Measurements from ENCODE around the gene RHOA.
"Not testable (repeated sequence)": the region's sequence is repeated elsewhere in the genome, so short reads cannot be mapped to it uniquely, and the experiment has no call there.

The RHOA gene

DNA sequence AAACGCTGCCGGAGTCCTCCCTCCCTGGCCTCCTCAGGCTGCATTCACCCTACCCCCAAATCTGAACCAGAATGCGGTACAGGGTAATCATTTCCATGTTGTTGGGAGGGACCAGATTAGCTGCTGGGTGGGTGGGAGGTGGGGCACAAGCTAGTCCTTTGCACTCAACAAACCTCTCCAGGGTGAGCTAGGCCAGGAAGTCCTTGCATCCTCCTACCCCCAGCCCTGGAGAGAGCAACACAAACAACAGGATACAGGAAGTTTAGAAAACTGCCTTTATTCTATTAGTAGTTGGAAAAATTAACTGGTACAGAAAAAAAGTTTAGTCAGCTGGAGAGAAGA is 52.9 kb downstream of the RHOA start:
- no peak for DNase-seq

DNA sequence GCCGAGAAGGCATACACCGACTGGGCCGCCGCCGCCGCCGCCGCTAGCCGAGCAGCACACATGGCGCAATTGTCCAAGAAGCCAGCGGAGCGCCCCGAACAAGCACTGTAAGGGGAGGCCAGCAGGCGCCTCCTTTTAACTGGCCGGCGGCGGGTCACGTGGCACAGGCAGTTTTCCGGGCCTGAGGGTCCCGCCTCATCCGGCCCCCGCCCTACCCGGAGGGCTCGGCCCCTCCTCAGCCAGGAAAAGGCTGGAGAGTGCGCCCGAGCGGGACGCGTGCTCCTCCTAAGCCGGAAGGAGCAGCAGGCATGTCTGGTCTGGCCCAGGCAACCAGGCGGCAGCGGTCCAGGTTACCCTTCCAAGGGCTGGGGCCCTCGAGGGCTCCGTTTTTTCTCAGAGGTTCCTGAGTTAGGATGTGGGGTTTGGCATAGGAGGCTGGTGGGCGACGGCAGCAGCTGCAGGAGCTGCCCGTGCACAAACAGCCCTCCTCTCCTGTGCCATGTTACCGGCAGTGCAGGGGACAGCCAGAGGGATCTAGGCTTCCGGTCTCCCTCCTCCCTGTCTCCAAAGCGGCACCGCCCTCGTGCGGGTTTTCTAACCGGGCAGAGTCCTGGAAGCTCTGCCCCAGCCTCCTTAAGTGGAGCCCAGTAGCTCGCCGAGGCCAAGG is 53.4 kb downstream of the RHOA start, which contains the start of gene GPX1:
TSS of gene GPX1 (minus strand) at position 137 of the 667 bp plus-strand sequence. CDS start at position 62, 75 bp downstream.
- peak; percentile 97 for DNase-seq

DNA sequence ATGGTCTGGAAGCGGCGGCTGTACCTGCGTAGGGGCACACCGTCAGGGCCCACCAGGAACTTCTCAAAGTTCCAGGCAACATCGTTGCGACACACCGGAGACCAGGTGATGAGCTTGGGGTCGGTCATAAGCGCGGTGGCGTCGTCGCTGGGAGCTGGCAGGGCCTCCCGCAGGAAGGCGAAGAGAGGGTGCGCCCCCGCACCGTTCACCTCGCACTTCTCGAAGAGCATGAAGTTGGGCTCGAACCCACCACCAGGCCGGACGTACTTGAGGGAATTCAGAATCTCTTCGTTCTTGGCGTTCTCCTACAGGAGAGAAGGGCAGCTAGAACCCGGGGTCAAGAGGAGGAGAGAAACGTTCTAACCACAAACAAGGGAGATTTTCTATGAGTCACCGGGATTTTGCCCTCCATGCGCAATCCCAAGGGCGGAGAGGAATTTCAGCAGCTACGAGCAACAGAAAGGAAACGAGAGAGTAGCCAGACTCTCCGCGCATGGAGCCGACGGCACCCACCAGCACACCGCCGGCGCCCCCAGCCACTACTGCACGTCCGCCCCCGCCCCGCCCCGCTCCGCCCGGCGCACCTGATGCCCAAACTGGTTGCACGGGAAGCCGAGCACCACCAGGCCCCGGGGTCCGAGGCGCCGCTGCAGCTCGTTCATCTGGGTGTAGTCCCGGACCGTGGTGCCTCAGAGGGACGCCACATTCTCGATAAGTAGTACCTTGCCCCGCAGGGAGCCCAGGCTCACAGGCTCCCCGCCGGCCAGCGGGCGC is 54.1 kb downstream of the RHOA start:
- peak; percentile 54 for DNase-seq

GRCh38 chr3:49357095-49357442 is 54.7 kb downstream of the RHOA start:
- DNase-seq, result not testable (repeated sequence)

DNA sequence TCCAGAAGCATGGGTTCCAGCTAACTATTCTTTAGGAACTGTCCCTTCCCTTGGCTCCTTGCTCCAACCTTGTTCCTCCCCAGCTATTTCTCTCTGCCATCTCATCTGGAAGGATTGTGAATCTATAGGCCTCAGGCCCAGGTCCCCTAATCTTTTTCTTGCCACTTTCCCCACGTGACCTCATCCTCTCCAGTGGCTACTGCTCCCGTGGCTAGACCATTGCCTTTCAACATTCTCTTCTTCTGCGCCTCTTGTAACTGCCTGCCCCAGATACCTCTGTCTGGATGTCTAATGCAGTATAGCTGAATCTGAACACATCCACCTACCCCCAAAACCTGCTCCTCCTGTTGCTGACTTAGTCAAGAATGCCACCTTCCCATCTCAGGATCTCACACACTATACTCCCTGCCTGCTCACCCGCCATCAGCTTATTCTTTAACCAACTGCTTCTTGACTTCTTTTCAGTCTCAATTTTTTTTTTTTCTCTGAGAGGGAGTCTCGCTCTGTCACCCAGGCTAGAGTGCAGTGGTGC is 58.8 kb downstream of the RHOA start:
- no peak for DNase-seq

GRCh38 chr3:49352281-49352680 is 59.5 kb downstream of the RHOA start:
- no peak for DNase-seq

GRCh38 chr3:49351521-49352011 is 60.2 kb downstream of the RHOA start:
- no peak for DNase-seq

DNA sequence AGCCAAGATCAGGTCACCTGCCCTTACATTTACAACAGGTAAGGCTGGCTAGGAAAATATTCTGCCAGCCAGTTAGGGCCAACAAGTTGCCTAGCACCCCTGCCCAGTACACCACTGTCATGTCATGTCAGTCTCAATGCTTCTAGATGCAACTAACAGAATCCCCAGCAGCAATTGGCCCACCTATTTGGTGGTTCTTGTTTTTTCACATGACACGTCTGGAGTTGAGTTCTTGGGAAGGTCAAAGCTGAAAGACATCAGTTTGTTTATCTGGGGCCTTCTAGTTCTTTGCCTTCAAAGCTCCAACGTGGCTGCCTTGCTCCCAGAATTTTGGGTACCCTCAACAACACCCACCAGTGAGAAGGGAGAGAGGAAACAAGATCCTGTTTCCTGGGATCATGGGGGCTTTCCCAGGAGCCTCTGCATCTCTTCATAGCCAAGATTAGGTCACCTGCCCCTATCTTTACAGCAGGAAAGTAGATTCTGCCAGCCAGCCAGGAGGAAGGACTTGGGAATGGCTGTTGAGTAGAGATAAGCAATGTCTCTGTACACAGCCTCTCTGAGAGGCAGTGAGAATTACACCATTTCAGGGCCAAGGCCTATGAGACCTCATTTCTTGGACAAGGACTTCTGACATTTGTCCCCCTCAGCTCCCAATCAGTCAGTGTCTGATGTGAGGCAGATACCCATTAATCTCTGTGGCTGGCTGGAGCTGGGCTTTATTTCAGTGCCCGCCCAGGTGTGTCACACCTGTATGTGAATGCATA is 62.2 kb downstream of the RHOA start:
- no peak for DNase-seq

- not testable (repeated sequence) for DNase-seq
These were observed 63.4 kb downstream of the RHOA start for GRCh38 chr3:49348361-49348760.

GRCh38 chr3:49346797-49347251 is 65.0 kb downstream of the RHOA start:
- DNase-seq, result no peak

DNA sequence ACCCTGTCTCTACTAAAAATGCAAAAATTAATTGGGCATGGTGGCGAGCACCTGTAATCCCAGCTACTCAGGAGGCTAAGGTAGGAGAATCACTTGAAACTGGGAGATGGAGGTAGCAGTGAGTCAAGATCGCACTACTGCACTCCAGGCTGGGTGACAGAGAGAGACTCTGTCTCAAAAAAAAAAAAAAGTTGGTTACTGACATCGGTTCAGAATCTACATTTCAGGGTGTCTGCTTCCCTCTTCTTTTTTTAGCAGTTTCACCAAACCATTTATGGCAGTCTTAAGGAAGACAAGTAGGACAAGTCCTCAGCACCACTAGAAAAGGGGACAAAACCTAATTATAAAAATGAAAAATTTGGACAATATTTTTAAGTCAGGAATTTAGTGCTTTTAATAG is 68.6 kb downstream of the RHOA start:
- DNase-seq, result no peak

- DNase-seq, result no peak
These were observed 69.8 kb downstream of the RHOA start for GRCh38 chr3:49341996-49342395.

GRCh38 chr3:49339941-49340800 is 71.6 kb downstream of the RHOA start, which contains the start of gene USP4:
USP4 (minus strand) TSS chr3:49340053; CDS start chr3:49340024, 29 bp downstream.
- peak; percentile 96 for DNase-seq

- no peak for DNase-seq
These were observed 72.2 kb downstream of the RHOA start for GRCh38 chr3:49339581-49339940.

DNA sequence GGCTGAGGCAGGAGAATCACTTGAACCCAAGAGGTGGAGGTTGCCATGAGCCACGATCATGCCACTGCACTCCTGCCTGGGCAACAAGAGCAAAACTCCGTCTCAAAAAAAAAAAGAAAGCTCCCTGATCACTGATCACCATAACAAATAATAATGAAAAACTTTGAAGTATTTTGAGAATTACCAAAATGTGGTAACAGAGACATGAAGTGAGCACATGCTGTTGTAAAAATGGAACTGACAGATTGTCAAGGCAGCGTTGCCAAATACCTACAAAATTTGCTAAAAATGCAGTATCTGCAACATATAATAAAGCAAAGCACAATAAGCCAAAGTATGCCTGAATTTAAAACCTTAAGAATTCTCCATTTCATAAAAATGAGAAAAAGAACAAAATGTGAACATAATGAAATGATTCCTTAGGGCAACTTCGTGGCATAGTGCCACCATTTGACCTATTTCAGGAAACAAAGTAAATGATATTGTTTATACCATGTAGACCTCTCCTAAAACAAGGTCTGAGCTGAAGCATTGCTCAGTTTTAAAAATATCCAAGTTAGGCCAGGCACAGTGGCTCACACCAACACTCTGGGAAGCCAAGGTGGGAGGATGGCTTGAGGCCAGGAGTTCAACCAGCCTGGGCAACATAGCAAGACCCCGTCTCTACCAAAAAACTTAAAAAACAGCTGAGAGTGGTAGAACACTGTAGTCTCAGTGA is 77.7 kb downstream of the RHOA start:
- DNase-seq, result no peak

DNA sequence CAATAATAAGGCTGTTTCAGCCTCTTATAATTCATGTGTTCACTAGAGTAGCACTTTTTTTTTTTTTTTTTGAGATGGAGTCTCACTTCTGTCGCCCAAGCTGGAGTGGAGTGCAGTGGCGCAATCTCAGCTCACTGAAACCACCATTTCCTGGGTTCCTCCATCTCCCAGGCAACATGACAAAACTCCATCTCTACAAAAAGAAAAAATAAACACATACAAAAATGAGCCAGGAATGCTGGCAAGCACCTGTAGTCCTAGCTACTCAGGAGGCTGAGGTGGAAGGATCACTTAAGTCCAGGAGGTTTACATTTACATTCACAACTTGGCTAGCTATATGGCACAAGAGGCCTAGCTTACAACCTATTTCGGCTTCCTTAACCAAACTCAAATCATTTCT is 78.7 kb downstream of the RHOA start:
- no peak for DNase-seq

DNA sequence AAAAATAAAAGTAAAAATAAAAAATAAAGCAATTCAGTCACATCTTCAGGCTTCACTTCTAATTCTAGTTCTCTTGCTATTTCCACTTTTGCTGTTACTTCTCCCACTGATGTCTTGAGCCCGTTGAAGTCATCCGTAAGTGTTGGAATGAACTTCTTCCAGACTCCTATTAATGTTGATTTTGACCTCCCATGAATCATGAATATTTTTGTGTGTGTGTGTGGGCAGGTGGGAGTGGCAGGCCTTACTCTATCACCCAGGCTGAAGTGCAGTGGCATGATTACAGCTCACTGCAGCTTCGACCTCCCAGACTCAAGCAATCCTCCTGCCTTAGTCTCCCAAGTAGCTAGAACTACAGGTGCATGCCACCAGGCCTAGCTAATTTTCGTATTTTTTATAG is 82.6 kb downstream of the RHOA start:
- DNase-seq, result no peak

DNA sequence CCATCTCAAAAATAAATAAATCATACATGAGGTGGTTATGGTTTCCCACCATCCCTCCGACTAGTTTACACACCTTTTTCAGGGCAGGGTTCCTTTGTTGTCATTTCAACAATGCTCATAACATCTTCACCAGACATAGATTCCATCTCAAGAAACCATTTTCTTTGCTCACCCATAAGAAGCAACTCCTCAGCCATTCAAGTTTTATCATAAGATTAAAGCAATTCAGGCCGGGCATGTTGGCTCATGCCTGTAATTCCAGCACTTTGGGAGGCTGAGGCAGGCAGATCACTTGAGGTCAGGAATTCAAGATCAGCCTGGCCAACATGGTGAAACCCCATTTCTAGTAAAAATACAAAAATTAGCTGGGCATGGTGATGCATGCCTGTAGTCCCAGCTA is 83.4 kb downstream of the RHOA start:
- not testable (repeated sequence) for DNase-seq

- DNase-seq, result no peak
These were observed 84.3 kb downstream of the RHOA start for GRCh38 chr3:49327485-49327884.

DNA sequence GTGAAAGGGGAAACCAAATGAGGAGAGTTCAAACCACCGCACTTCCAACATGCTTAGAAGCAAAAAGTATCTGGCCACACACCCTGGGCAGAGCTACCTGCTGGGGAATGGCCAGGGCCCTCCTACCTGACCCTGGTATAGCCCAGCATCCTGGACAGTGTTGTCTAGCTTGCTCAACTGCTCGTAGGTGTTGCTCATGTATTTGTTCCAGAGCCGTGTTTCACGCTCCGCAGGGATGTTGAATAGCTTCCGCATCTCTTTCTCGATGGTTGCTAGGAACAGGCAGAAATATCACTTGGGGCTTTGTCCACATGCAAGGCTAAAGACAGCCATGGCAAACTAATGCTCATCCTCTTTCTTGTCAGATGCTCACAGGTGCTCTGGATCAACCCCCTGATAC is 87.0 kb downstream of the RHOA start:
- DNase-seq, result no peak

GRCh38 chr3:49316696-49317457 is 94.9 kb downstream of the RHOA start:
- no peak for DNase-seq

Measured in right hindlimb (tissue), 1 donor.